NT2/D1 (cell line): ENCODE measurements around the gene SERTAD1.

Experiments used
- DNase-seq: peaks from one replicate; pipeline ENCODE4 v3.0.0-alpha.2; 2011; ENCODE audit warnings: low read depth, low spot score
- H3K27me3 ChIP-seq: 2 replicates; pipeline ENCODE4 v1.6.0; 2011; ENCODE audit warnings: mild to moderate bottlenecking; ENCODE audit not compliant: insufficient read length, insufficient read depth
- H3K36me3 ChIP-seq: 2 replicates; pipeline ENCODE4 v1.6.1; 2011; ENCODE audit warnings: mild to moderate bottlenecking, low read length, mixed read lengths; ENCODE audit not compliant: insufficient read depth, insufficient read length
- H3K4me1 ChIP-seq: 2 replicates; pipeline ENCODE4 v1.5.1; 2011; ENCODE audit not compliant: insufficient read depth, insufficient read length
- H3K4me3 ChIP-seq: 2 replicates; pipeline ENCODE4 v1.5.1; 2011; ENCODE audit warnings: low read depth; ENCODE audit not compliant: insufficient read length
- H3K9ac ChIP-seq: 2 replicates; pipeline ENCODE4 v1.6.0; 2011; ENCODE audit warnings: low read depth; ENCODE audit not compliant: insufficient read length
- H3K9me3 ChIP-seq: 2 replicates; pipeline ENCODE4 v1.5.1; 2011; ENCODE audit warnings: mild to moderate bottlenecking, low read length; ENCODE audit not compliant: insufficient read depth
- SUZ12 ChIP-seq: IDR thresholded peaks from 2 replicates; pipeline ENCODE4 v1.6.1; 2011; ENCODE audit not compliant: insufficient read length, insufficient read depth; ENCODE audit errors: extremely low read depth
- YY1 ChIP-seq: IDR thresholded peaks from 2 replicates; pipeline ENCODE4 v1.6.1; 2011; ENCODE audit not compliant: insufficient read length, insufficient read depth
- ZNF274 ChIP-seq: IDR thresholded peaks from 2 replicates; pipeline ENCODE4 v1.6.1; 2011; ENCODE audit warnings: mild to moderate bottlenecking, low read depth, low read length

Gene SERTAD1

GRCh38 chr19:40403262-40403984, 22.4 kb downstream of the SERTAD1 start:
- H3K4me3 ChIP-seq, result peak overlapping the region; percentile 47
- no peaks in the 10 kb centered on the region for H3K9me3 ChIP-seq
- TF ChIP-seq ZNF274 (no peak), YY1 (no peak), SUZ12 (no peak)
- H3K36me3 ChIP-seq, result no peaks in the 10 kb centered on the region
- H3K27me3 ChIP-seq, result no peaks in the 10 kb centered on the region
- peak; percentile 94 for DNase-seq
- peak overlapping the region; percentile 72 for H3K9ac ChIP-seq
- peaks cover 11% of the 10 kb centered on the region for H3K4me1 ChIP-seq

DNA sequence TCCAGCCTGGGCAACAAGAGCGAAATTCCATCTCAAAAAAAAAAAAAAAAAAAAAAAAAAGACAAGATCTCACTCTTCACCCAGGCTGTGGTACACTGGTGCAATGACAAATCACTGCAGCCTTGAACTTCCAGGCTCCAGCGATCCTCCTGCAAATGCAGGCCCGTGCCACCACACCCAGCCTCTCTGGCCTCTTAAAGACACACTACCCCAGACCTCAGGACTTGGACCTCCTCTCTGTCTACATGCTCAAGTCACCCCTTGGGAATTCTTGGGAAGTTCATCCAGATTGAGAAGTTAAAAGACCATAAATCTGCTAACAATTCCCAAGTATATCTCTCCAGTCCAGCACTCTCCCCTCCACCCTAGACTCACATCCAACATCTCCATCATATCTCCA, 25.2 kb downstream of the SERTAD1 start:
- H3K9me3 ChIP-seq, result no peaks in the 10 kb centered on the region
- no peak overlapping the region for H3K4me3 ChIP-seq
- H3K9ac ChIP-seq, result no peak overlapping the region
- DNase-seq, result no peak
- H3K36me3 ChIP-seq, result no peaks in the 10 kb centered on the region
- no peaks in the 10 kb centered on the region for H3K27me3 ChIP-seq
- no peak for TF ChIP-seq ZNF274
- TF ChIP-seq SUZ12, result no peak
- no peak for TF ChIP-seq YY1
- peaks cover 3% of the 10 kb centered on the region for H3K4me1 ChIP-seq

DNA sequence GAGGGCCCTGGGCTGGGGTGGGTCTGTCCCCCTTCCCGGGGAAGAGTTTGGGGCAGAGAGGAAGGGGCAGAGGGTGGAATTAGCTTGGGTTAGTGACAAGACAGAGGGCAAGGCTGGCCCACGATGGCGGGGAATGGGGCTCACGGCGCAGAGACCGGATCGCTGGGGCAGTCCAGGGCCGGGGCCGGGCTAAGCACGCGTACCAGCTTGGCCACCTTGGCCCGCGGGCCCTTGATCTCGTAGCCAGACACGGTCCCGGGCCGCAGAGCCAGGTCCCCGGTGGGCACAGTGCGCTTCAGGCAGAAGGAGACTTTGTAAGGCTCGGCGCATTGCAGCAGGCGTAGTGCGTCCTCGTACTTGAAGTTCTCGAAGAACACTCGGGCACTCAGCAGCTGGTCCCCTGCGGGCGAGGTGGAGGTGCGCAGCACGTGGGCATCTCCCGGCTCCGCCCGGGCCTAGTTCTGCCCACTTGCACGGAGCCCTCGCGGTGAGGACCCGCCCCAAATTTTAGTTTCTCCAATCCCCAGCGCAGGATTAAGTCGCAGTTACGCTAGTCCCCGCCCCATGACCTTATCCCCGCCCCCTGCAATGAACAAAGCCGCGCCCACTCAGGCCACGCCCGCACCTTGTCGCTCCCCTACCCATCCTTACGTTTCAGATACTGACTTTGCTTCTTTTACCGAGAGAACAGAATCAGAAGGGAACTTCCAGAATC, 27.2 kb downstream of the SERTAD1 start:
- DNase-seq, result peak; percentile 42
- no peak overlapping the region for H3K4me3 ChIP-seq

DNA sequence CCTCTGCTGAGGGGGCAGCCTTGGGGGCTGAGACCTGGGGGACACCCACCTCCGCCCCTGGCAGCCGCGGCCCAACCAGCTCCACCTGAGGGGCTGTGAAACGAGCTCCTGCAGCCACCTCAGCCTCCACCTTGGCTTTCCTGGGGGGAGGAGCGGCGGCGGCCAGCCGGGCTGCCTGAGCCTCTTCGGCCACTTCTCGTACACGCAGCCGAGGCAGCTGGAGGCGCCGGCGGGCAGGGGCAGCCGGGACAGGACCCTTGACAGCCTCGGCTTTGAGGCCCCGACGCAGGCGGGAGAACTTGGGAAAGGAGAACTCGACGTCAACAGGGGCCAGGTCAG, 28.3 kb downstream of the SERTAD1 start:
- H3K9ac ChIP-seq, result no peak overlapping the region
- no peaks in the 10 kb centered on the region for H3K27me3 ChIP-seq
- H3K36me3 ChIP-seq, result no peaks in the 10 kb centered on the region
- no peak for DNase-seq
- H3K4me1 ChIP-seq, result peaks cover 3% of the 10 kb centered on the region
- H3K9me3 ChIP-seq, result no peaks in the 10 kb centered on the region
- no peak for TF ChIP-seq ZNF274
- no peak for TF ChIP-seq YY1
- no peak for TF ChIP-seq SUZ12
- H3K4me3 ChIP-seq, result no peak overlapping the region

More for the DNA sequence above, 27.2 kb downstream of the SERTAD1 start:
- Histone ChIP-seq H3K27me3 (no peaks in the 10 kb centered on the region), H3K9me3 (no peaks in the 10 kb centered on the region), H3K9ac (no peak overlapping the region), H3K36me3 (no peaks in the 10 kb centered on the region), H3K4me1 (no peaks in the 10 kb centered on the region)
- no peak for TF ChIP-seq YY1
- no peak for TF ChIP-seq ZNF274
- no peak for TF ChIP-seq SUZ12

GRCh38 chr19:40396886-40397567, 28.8 kb downstream of the SERTAD1 start:
- DNase-seq, result no peak
- H3K4me3 ChIP-seq, result no peak overlapping the region
- no peaks in the 10 kb centered on the region for H3K9me3 ChIP-seq
- H3K9ac ChIP-seq, result no peak overlapping the region
- peaks cover 3% of the 10 kb centered on the region for H3K4me1 ChIP-seq
- H3K36me3 ChIP-seq, result no peaks in the 10 kb centered on the region
- TF ChIP-seq SUZ12 (no peak), ZNF274 (no peak), YY1 (no peak)
- no peaks in the 10 kb centered on the region for H3K27me3 ChIP-seq

DNA sequence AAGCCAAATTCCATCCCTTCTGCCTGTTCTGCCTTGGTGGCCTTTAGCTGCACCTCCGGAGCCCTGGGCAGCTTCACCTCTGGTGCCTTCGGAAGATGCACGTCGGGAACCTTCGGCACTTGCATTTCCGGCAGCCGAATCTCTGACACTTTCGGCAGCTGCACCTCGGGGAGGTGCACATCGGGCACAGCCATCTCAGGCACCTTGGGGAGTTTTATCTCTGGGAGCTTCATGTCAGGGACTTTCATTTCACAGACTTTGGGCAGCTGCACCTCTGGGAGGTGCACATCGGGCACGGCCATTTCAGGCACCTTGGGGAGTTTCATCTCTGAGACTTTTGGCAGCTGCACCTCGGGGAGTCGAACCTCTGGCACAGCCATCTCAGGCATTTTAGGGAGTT, 29.8 kb downstream of the SERTAD1 start:
- Histone ChIP-seq H3K4me1 (peaks cover 3% of the 10 kb centered on the region), H3K9me3 (no peaks in the 10 kb centered on the region), H3K36me3 (no peaks in the 10 kb centered on the region), H3K27me3 (no peaks in the 10 kb centered on the region), H3K4me3 (no peak overlapping the region), H3K9ac (no peak overlapping the region)
- no peak for DNase-seq
- TF ChIP-seq SUZ12 (no peak), YY1 (no peak), ZNF274 (no peak)

GRCh38 chr19:40394816-40395210, 31.0 kb downstream of the SERTAD1 start:
- Histone ChIP-seq H3K9me3 (no peaks in the 10 kb centered on the region), H3K4me1 (peaks cover 7% of the 10 kb centered on the region), H3K9ac (no peak overlapping the region), H3K4me3 (no peak overlapping the region), H3K27me3 (no peaks in the 10 kb centered on the region), H3K36me3 (no peaks in the 10 kb centered on the region)
- DNase-seq, result no peak
- TF ChIP-seq YY1 (no peak), ZNF274 (no peak), SUZ12 (no peak)
